A549 (cell line): ENCODE results near the gene DIS3L2. TPM values are rescaled to one million over a fixed set of nuclear protein-coding genes. Genes with fewer than 3 reads are reported as not detected.

Experiments used
- ATAC-seq, 2 experiments: fragments of 200-7000 bp in 1 of 2; fragments of >200 bp in 1 of 2; cut with Nextera tagmentation in 1 of 2; cut with Tn5 transposase in 1 of 2; 3 replicates each; pipeline versions ENCODE4 v1.8.0 to v1.9.1; 2018 to 2020; ENCODE audit warnings: mild to moderate bottlenecking in 1 of 2, moderate library complexity in 1 of 2
- CTCF ChIA-PET: fragments of 300-600 bp; sonication (Branson Sonifier 250); formaldehyde crosslinking; extraction: SDS; loops from one replicate; lab custom pipeline; 2021; ENCODE audit warnings: antibody characterized with exemption, inconsistent platforms; lab: Yijun Ruan, JAX
- POLR2A ChIA-PET: fragments of 350-600 bp; formaldehyde crosslinking; extraction: SDS; loops from one replicate; lab custom pipeline; 2021; ENCODE audit warnings: antibody characterized with exemption, inconsistent platforms; lab: Yijun Ruan, JAX
- DNase-seq, 2 experiments: peaks; one replicate each; pipeline versions ENCODE4 v3.0.0 to v3.0.0-alpha.2; 2011 to 2016; ENCODE audit warnings: low read depth in 1 of 2, low spot score in 1 of 2
- FAIRE-seq: peaks from 2 replicates; lab custom pipeline; 2011; peaks lifted over from hg19 to GRCh38; lab: Jason Lieb, UNC
- H3K27ac ChIP-seq, 2 experiments: fragments of >200 bp; sonication (Bioruptor Twin); formaldehyde crosslinking; 3 replicates each; pipeline ENCODE4 v1.5.1; 2016 to 2017
- H3K4me1 ChIP-seq: fragments of >200 bp; sonication (Bioruptor Twin); formaldehyde crosslinking; 3 replicates; pipeline ENCODE4 v1.6.1; 2016
- H3K4me2 ChIP-seq: fragments of >200 bp; sonication (Bioruptor Twin); formaldehyde crosslinking; 3 replicates; pipeline ENCODE4 v1.6.1; 2016
- H3K4me3 ChIP-seq: fragments of >200 bp; sonication (Bioruptor Twin); formaldehyde crosslinking; 3 replicates; pipeline ENCODE4 v1.5.1; 2016
- H3K9me3 ChIP-seq: fragments of >200 bp; sonication (Bioruptor Twin); formaldehyde crosslinking; 3 replicates; pipeline ENCODE4 v1.6.1; 2016
- BHLHE40 ChIP-seq: IDR thresholded peaks from 2 replicates; pipeline ENCODE4 v1.6.1; 2012; ENCODE audit warnings: low read depth, low read length, inconsistent platforms
- CBX2 ChIP-seq: fragments of 200-600 bp; sonication (generic); IDR thresholded peaks from 2 replicates; pipeline ENCODE4 v1.6.1; 2016; ENCODE audit warnings: low read depth, mild to moderate bottlenecking, borderline replicate concordance
- CBX8 ChIP-seq: fragments of 200-600 bp; sonication (generic); IDR thresholded peaks from 2 replicates; pipeline ENCODE4 v1.6.1; 2016
- CHD2 ChIP-seq: fragments of 150-350 bp; IDR thresholded peaks from 2 replicates; pipeline ENCODE4 v1.6.1; 2014; ENCODE audit warnings: low read length; ENCODE audit not compliant: partially characterized antibody
- ELK1 ChIP-seq: fragments of 150-350 bp; IDR thresholded peaks from 2 replicates; pipeline ENCODE4 v1.6.1; 2014; ENCODE audit warnings: low read depth, mild to moderate bottlenecking, low read length
- EP300 ChIP-seq, 2 experiments: fragments of >200 bp; sonication (Bioruptor Twin); formaldehyde crosslinking; IDR thresholded peaks; 2 replicates in 1 of 2; 3 replicates in 1 of 2; pipeline ENCODE4 v1.6.1; 2016 to 2017
- FOSB ChIP-seq: fragments of 250-450 bp; sonication (Bioruptor Pico); IDR thresholded peaks from 2 replicates; pipeline ENCODE4 v1.5.0; 2020; ENCODE audit warnings: mild to moderate bottlenecking, moderate library complexity
- FOSL2 ChIP-seq, 2 experiments: fragments of 450-650 bp in 1 of 2; fragments of >200 bp in 1 of 2; sonication (Bioruptor Twin) in 1 of 2; formaldehyde crosslinking; IDR thresholded peaks; 2 replicates each; pipeline versions ENCODE4 v1.5.0 to v1.6.1; 2016 to 2020; ENCODE audit warnings: mild to moderate bottlenecking in 1 of 2, moderate library complexity in 1 of 2
- FOXS1 ChIP-seq: fragments of 250-450 bp; sonication (Bioruptor Pico); IDR thresholded peaks from 2 replicates; pipeline ENCODE4 v1.5.0; 2020; ENCODE audit warnings: mild to moderate bottlenecking, moderate library complexity
- GATA3 ChIP-seq: IDR thresholded peaks from 2 replicates; pipeline ENCODE4 v1.6.1; 2012; ENCODE audit warnings: borderline replicate concordance
- HEYL ChIP-seq: fragments of 250-450 bp; sonication (Bioruptor Pico); IDR thresholded peaks from 2 replicates; pipeline ENCODE4 v1.8.0; 2021; ENCODE audit warnings: mild to moderate bottlenecking, moderate library complexity
- HOXB13 ChIP-seq: fragments of 250-450 bp; sonication (Bioruptor Pico); IDR thresholded peaks from 2 replicates; pipeline ENCODE4 v1.5.0; 2020; ENCODE audit warnings: low read depth, mild to moderate bottlenecking, moderate library complexity
- HOXB5 ChIP-seq: fragments of 250-450 bp; sonication (Bioruptor Pico); IDR thresholded peaks from 2 replicates; pipeline ENCODE4 v1.5.0; 2020; ENCODE audit warnings: mild to moderate bottlenecking, moderate library complexity
- KDM1A ChIP-seq: fragments of 200-600 bp; sonication (generic); IDR thresholded peaks from 2 replicates; pipeline ENCODE4 v1.6.1; 2016; ENCODE audit warnings: low read depth, mild to moderate bottlenecking
- KDM5A ChIP-seq: fragments of 200-600 bp; sonication (generic); IDR thresholded peaks from 2 replicates; pipeline ENCODE4 v1.6.1; 2016; ENCODE audit warnings: antibody characterized with exemption, mild to moderate bottlenecking
- MAFK ChIP-seq: fragments of 450-650 bp; IDR thresholded peaks from 2 replicates; pipeline ENCODE4 v1.6.1; 2014; ENCODE audit not compliant: partially characterized antibody
- MAZ ChIP-seq: fragments of 150-350 bp; IDR thresholded peaks from 2 replicates; pipeline ENCODE4 v1.6.1; 2014; ENCODE audit warnings: antibody characterized with exemption, low read depth, low read length, borderline replicate concordance
- MYC ChIP-seq: IDR thresholded peaks from 2 replicates; pipeline ENCODE4 v1.6.1; 2012; ENCODE audit warnings: mild to moderate bottlenecking, inconsistent platforms, low read length, improper control_type of control experiment, borderline replicate concordance
- NPAS2 ChIP-seq: fragments of 250-450 bp; sonication (Bioruptor Pico); IDR thresholded peaks from 2 replicates; pipeline ENCODE4 v1.8.0; 2022; ENCODE audit warnings: mild to moderate bottlenecking, moderate library complexity, borderline replicate concordance
- PHF8 ChIP-seq: fragments of 200-600 bp; sonication (generic); IDR thresholded peaks from 2 replicates; pipeline ENCODE4 v1.6.1; 2016; ENCODE audit warnings: low read depth, mild to moderate bottlenecking, antibody characterized with exemption, moderate library complexity, borderline replicate concordance
- POLR2A ChIP-seq: IDR thresholded peaks from 2 replicates; pipeline ENCODE4 v1.6.1; 2012; ENCODE audit warnings: mild to moderate bottlenecking, low read length
- RAD21 ChIP-seq, 2 experiments: fragments of >200 bp in 1 of 2; sonication (Bioruptor Twin) in 1 of 2; formaldehyde crosslinking in 1 of 2; IDR thresholded peaks in 1 of 2; conservative IDR thresholded peaks in 1 of 2; 2 replicates in 1 of 2; 3 replicates in 1 of 2; pipeline ENCODE4 v1.6.1; 2012 to 2018; ENCODE audit warnings: inconsistent platforms in 1 of 2
- RCOR1 ChIP-seq: fragments of 150-350 bp; IDR thresholded peaks from 2 replicates; pipeline ENCODE4 v1.6.1; 2014; ENCODE audit warnings: antibody characterized with exemption, low read length, low read depth
- RFX5 ChIP-seq: fragments of 450-650 bp; IDR thresholded peaks from 2 replicates; pipeline ENCODE4 v1.7.1; 2014; ENCODE audit warnings: antibody characterized with exemption, mild to moderate bottlenecking, moderate library complexity
- TFCP2L1 ChIP-seq: fragments of 250-450 bp; sonication (Bioruptor Pico); IDR thresholded peaks from 2 replicates; pipeline ENCODE4 v1.5.0; 2021; ENCODE audit warnings: mild to moderate bottlenecking
- TP53 ChIP-seq: fragments of 250-450 bp; sonication (Bioruptor Pico); IDR thresholded peaks from 2 replicates; pipeline ENCODE4 v1.5.0; 2021; ENCODE audit warnings: mild to moderate bottlenecking, moderate library complexity
- USF2 ChIP-seq: fragments of 450-650 bp; IDR thresholded peaks from 2 replicates; pipeline ENCODE4 v1.6.1; 2014; ENCODE audit warnings: antibody characterized with exemption
- ZFP36 ChIP-seq: fragments of 450-650 bp; IDR thresholded peaks from 2 replicates; pipeline ENCODE4 v1.6.1; 2014; ENCODE audit warnings: borderline replicate concordance; ENCODE audit not compliant: partially characterized antibody
- ZSCAN20 ChIP-seq: fragments of 250-450 bp; sonication (Bioruptor Pico); IDR thresholded peaks from 2 replicates; pipeline ENCODE4 v1.8.0; 2022; ENCODE audit warnings: mild to moderate bottlenecking, moderate library complexity
- WGBS: methylation state at CpG from one replicate; pipeline ENCODE4 v1.1.6; 2017; ENCODE audit errors: missing lambda C conversion rate; 5-methylcytosine and 5-hydroxymethylcytosine counted together
- polyA plus RNA-seq, 4 experiments: library from polyadenylated mRNA; depleted of rRNA in 3 of 4; stranded (reverse); fragments of >200 nt; fragmentation: RNase III in 1 of 4; extraction: RNeasy Plus Mini Kit Qiagen cat#74134 plus additional on column Dnase treatment in 1 of 4; gene quantifications; 2 replicates in 3 of 4; 3 replicates in 1 of 4; pipeline ENCODE4 v1.2.3, GENCODE V29; 2011 to 2017
- TF ChIP-seq, protein P1 (sequence below): IDR thresholded peaks from 2 replicates; pipeline ENCODE4 v1.6.1; 2012

The DIS3L2 gene
- polyA plus RNA-seq, 2 of the 4 experiments (the other 2 are of a cell fraction) = 14.9 to 15.4 TPM

GRCh38 chr2:231975001-231975400 is 13.5 kb downstream of the DIS3L2 start:
- WGBS = 93% methylated on average over 2 of the region's 2 CpGs
- ATAC-seq = no peak
- CTCF ChIA-PET = interaction anchor here (1.3 kb wide), 1 partner anchor 11 kb away, joined by 3 read pairs; no protein-coding TSS in a partner anchor
- no peak for DNase-seq
- no peak overlapping the region for H3K4me3 ChIP-seq
- no peak for TF ChIP-seq EP300 (IDR thresholded peaks at IDR 0.05)
- no peak for TF ChIP-seq FOSL2 (IDR thresholded peaks at IDR 0.05)
- no peak for TF ChIP-seq FOSL2 (CRISPR knock-in tag; IDR thresholded peaks at IDR 0.05)
- TF ChIP-seq USF2 = no peak
- no peak for TF ChIP-seq FOXS1 (CRISPR knock-in tag)
- TF ChIP-seq HEYL (CRISPR knock-in tag) = no peak
- TF ChIP-seq KDM5A = no peak
- no peak for TF ChIP-seq HOXB13 (CRISPR knock-in tag)
- TF ChIP-seq ZFP36 = no peak
- no peak for TF ChIP-seq HOXB5 (CRISPR knock-in tag)
- TF ChIP-seq ELK1 = no peak
- TF ChIP-seq RFX5 = no peak
- TF ChIP-seq FOSB (CRISPR knock-in tag) = no peak
- no peak for TF ChIP-seq ZSCAN20
- no peak for TF ChIP-seq BHLHE40
- TF ChIP-seq CHD2 = no peak
- TF ChIP-seq MAZ = no peak
- no peak for TF ChIP-seq GATA3
- no peak for TF ChIP-seq RAD21 (conservative IDR thresholded peaks at IDR 0.05 in 1 of 2, IDR thresholded peaks at IDR 0.05 in 1 of 2)
- no peak for TF ChIP-seq CBX2
- TF ChIP-seq NPAS2 (CRISPR knock-in tag) = no peak
- no peak overlapping the region for H3K27ac ChIP-seq
- POLR2A ChIA-PET = no interaction called here
- H3K9me3 ChIP-seq = no peaks in the 10 kb centered on the region
- no peak for FAIRE-seq
- H3K4me1 ChIP-seq = no peaks in the 10 kb centered on the region
- no peak overlapping the region for H3K4me2 ChIP-seq

DNA sequence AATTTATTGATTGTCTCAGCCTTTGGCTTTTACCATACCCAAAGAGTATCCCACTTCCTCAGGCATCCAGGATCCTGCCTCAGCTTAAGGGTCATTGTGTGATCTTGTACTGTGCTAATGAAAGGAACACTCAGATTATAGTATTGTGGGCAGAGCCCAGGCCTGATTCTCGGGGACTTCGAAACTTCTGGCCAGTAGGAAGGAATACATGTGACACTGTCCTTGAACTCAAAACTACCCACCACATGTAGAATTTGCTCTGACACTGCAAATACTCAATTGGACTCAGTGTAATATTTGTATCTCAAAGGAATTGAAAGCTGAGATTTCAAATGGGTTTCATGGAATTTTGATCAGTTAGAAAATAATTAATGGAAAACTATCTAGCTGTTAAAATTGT is 15.9 kb downstream of the DIS3L2 start:
- 80% methylated on average over 2 of the region's 2 CpGs for whole genome bisulfite sequencing
- CTCF ChIA-PET = interaction anchor here (0.6 kb wide), 1 partner anchor 442 kb away, joined by 4 read pairs; no protein-coding TSS in a partner anchor
- POLR2A ChIA-PET = no interaction called here
- H3K4me2 ChIP-seq = no peak overlapping the region
- H3K9me3 ChIP-seq = no peaks in the 10 kb centered on the region
- TF ChIP-seq PHF8 = no peak
- no peak for TF ChIP-seq TP53 (CRISPR knock-in tag)
- TF ChIP-seq MYC = no peak
- no peak for TF ChIP-seq POLR2A
- TF ChIP-seq MAFK = no peak
- no peak for TF ChIP-seq CBX8
- no peak for TF ChIP-seq BHLHE40
- TF ChIP-seq RCOR1 = no peak
- no peaks in the 10 kb centered on the region for H3K4me1 ChIP-seq
- H3K4me3 ChIP-seq = no peak overlapping the region
- no peak overlapping the region for H3K27ac ChIP-seq
- ATAC-seq (no peak), DNase-seq (no peak), FAIRE-seq (no peak)

DNA sequence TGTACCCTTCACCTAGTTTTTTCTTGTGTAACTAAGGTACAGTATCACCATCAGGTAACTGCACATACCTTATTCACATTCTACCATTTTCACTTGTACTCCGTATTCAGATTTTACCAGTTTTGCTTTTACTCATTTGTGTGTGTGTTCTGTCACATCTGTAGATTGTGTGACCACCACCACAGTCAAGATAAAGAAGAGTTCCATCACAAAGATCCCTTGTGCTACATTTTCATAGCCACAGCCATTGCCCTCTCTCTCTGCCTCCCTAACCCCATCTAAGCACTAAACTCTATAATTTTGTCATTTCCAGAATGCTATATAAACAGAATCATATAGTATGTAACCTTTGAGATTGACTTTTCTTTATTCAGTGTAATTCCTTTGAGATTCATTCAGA is 23.5 kb downstream of the DIS3L2 start:
- H3K9me3 ChIP-seq = no peaks in the 10 kb centered on the region
- H3K4me2 ChIP-seq = no peak overlapping the region
- ChIA-PET CTCF (interaction anchor here (0.7 kb wide), 1 partner anchor 284 kb away, joined by 3 read pairs; no protein-coding TSS in a partner anchor), POLR2A (no interaction called here)
- DNase-seq (no peak), FAIRE-seq (no peak), ATAC-seq (no peak)
- TF ChIP-seq HEYL (CRISPR knock-in tag) (no peak), KDM1A (no peak), TFCP2L1 (CRISPR knock-in tag) (no peak), HOXB13 (CRISPR knock-in tag) (no peak), FOSL2 (IDR thresholded peaks at IDR 0.05) (no peak), FOSL2 (CRISPR knock-in tag; IDR thresholded peaks at IDR 0.05) (no peak)
- TF ChIP-seq, protein P1, sequence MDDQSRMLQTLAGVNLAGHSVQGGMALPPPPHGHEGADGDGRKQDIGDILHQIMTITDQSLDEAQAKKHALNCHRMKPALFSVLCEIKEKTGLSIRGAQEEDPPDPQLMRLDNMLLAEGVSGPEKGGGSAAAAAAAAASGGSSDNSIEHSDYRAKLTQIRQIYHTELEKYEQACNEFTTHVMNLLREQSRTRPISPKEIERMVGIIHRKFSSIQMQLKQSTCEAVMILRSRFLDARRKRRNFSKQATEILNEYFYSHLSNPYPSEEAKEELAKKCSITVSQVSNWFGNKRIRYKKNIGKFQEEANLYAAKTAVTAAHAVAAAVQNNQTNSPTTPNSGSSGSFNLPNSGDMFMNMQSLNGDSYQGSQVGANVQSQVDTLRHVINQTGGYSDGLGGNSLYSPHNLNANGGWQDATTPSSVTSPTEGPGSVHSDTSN = no peak
- H3K4me3 ChIP-seq = no peak overlapping the region
- 93% methylated on average over 1 of the region's 1 CpG for WGBS
- H3K4me1 ChIP-seq = no peaks in the 10 kb centered on the region
- H3K27ac ChIP-seq = no peak overlapping the region
